HG03039 (cell line): ENCODE results near the gene DNAJB2.
A peak's percentile ranks its signal among the peaks of the same experiment; 100 is the strongest.
"Not testable (repeated sequence)": the region's sequence is repeated elsewhere in the genome, so short reads cannot be mapped to it uniquely, and the experiment has no call there.

Source experiments
- ATAC-seq: cut with Tn5 transposase; IDR thresholded peaks from one replicate; pipeline ENCODE4 v1.9.1; 2021; ENCODE audit warnings: mild to moderate bottlenecking, moderate library complexity; ENCODE audit not compliant: unreplicated experiment

Gene DNAJB2

DNA sequence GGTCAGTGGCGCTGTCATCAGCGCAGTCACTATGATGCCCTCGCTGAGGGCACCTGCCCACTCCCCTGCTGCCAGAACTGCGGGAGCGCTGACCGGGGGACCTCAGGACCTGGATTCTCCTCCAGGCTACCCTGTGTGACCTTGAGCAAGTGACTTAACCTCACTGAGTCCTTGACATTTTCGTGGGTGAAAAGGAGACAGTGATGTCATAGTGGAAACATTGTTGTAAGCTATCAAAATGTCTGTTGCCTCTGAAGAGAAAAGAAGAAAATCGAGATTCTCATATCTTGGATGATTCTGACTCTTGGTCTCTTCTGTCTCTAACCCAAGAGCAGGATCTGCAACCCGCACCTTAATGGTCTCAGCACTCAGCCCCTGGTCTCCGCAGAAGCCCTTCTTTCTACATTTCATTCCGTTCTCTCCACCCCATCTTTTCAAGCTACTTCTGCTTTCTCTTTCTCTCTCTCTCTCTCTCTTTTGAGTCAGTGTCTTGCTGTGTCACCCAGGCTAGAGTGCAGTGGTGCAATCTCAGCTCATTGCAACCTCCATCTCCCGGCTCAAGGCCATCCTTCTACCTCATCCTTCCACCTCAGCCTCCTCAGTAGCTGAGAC, 24.5 kb upstream of the DNAJB2 start:
- ATAC-seq, result peak; percentile 14

DNA sequence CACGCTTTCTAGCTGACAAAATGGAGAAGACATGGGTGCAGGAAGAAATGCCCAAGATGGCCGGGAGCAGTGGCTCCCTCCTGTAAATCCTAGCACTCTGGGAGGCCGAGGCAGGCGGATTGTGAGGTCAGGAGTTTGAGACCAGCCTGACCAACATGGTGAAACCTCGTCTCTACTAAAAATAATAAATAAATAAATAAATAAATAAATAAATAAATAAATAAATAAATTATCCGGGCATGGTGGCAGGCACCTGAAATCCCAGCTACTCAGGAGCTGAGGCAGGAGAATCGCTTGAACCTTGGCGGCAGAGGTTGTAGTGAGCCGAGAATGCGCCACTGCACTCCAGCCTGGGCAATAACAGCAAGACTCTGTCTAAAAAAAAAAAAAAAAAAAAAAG, 20.2 kb upstream of the DNAJB2 start:
- ATAC-seq, result not testable (repeated sequence)

DNA sequence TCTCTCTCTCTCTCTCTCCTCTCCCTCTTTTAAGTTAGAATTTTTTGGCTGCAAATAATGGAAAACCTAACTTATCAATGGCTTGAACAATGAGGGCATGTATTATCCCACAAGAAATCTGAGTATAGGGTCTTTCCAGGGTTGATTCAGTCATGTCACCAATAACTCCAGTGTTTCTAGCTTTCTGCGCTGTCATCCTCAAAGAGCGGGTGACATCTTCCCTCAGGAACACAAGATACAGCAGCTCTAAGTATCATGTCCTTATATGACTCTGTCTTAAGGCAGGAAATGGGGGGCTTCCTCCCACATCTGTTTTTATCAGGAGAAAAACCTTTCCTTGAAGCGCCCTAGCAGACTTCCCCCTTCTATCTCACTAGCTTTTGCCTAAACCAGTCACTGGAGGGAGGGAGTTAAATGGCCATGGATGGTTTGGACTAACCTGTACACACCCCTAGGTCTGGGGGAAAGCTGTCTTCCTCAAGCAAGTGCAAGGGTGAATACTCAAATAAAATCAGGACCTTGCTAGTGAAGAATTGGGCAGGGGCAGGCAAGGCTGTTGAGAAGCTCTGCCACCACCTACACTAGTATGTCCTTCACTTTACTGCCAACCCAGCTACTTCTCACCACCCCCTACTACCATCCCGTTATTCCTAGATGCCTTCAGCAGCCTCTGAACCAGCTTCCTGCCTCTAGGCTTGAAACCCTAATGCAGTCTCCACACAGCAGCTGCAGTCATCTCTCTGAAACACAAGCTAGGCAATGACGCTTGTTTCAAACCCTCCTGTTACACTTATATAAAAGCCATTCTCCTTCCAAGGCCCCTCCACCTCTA, 17.9 kb upstream of the DNAJB2 start:
- no peak for ATAC-seq

DNA sequence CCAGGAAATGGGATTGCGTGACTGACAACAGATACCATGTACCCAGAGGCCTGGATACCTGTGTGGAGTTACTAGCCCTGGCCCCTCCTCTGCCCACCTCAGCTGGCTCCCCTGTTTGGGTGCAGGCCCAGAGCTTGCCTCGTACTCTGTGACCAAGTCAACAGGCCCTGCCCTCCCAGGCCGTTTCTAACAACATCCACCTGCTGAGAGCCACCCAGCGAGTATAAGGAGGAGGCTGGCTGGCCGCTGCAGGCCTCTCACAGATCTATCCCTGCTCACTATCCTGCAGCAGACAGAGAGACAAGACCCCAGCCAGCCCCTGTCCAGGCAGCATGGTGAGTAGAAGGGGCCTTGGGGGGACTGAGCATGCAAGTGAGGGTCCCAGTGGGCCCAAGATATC, 12.9 kb upstream of the DNAJB2 start:
- ATAC-seq, result no peak

DNA sequence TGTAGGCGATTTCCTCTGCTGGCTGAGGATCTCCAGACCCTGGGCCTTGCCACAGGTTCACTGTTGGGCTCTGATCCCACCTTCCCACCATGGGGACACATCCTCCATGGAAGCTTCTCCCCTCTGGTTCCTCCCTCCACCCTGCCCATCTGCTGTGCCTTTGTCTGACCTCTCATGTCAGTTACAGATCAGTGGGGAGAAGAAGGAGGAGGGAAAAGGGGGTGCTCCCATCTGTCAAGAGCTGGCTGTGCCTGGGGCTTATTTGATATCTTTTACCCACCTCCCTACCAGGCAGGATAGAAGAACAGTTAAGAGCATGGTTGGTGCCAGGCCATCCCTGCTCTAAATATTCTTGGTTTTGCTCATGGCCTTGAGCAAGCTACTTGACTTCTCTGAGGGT, 12.3 kb upstream of the DNAJB2 start:
- ATAC-seq, result no peak

DNA sequence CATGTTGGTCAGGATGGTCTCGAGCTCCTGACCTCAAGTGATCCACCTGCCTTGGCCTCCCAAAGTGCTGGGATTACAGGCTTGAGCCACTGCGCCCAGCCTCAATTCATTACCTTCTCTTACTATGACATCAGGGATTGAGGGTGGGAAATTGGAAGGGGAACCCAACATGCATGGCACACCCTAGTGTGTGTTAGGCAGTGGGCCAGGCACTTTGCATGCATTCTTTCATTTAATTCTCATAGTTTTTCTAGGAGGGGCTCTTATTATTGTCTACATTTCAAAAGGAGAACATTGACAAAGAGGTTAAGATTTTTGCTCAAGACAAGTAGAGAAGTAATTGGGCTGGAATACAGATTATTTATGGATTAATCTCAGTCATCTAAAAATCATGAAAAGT, 10.9 kb upstream of the DNAJB2 start:
- ATAC-seq, result no peak

DNA sequence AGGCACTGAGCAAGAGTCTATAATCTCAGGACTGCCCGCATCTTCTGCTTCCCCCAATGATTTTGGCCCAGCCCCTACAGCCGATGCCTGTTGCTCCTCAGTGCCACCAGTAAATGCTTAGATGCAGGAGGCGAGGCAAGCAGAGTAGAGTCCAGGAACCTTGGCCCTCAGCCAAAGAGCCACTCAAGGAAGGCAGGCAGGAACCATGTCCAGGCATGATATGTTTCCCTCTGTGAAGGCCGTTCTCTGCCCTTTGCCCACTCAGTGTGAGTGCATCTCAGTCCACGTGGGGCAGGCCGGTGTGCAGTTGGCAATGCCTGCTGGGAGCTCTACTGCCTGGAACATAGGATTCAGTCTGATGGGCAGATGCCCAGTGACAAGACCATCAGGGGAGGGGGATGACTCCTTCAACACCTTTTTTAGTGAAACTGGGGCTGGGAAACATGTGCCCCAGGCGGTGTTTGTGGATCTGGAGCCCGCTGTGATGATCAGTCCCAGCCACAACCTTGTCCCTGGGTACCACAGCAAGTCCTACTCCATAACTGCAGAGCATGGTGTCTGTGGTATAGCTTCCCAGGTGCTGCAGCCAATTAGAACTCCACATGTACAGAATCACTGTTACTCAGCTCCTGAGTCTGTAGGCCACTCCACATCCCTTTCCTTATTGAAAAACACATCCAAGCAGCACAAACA, 9.7 kb upstream of the DNAJB2 start:
- ATAC-seq, result no peak

DNA sequence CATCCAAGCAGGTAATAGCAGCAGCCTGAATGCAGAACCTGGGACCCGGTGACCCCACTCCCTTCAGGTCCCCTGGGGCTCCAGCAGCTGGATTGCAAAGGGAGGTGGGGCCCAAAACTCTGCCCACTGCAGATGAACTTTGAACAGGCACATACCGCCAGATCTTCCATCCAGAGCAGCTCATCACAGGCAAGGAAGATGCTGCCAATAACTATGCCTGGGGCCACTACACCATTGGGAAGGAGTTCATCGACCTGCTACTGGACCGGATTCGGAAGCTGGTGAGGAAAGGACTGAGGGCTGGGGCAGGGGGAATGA, 9.2 kb upstream of the DNAJB2 start:
- no peak for ATAC-seq

DNA sequence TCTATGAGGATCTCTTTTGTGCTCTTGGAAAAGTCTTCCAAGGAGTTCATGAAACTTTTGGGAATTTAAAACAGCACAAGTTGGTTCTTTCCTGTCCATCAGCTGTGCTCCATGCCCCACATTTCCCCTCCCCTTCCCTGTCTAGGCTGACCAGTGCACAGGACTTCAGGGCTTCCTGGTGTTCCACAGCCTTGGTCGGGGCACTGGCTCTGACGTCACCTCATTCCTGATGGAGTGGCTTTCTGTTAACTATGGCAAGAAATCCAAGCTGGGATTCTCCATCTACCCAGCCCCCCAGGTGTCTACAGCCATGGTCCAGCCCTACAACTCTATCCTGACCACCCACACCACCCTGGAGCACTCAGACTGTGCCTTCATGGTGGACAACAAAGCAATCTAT, 8.1 kb upstream of the DNAJB2 start:
- no peak for ATAC-seq

DNA sequence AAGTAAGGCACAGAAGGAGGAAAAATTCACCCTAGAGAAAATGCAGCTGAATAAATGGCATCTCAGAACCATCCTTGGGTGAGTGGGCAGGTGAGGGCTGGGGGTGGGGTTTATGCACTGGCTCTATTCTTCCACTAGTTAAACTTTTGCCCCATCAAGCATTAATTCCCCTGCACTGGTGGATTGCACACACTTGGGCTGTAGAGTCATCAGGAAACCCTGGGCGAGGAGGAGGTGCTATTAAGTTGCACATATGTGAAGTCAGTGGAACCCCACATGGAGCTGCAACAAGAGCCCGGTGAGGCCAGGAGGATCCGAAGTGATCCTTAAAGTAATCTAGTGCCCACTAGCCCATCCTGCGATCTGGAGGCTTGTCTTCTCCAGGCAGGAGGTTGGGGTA, 6.8 kb upstream of the DNAJB2 start:
- no peak for ATAC-seq

DNA sequence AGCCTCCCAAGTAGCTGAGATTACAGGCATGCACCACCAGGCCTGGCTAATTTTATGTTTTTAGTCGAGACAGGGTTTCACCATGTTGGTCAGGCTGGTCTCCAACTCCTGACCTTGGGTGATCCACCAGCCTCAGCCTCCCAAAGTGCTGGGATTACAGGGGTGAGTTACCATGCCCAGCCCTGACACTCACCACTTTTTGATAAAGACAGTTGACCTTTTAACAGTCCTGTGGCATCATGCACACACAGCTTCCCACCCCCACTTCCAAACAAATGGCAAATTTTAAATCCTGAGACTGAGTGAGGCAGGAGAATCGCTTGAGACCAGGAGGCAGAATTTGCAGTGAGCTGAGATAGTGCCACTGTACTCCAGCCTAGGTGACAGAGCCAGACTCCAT, 6.2 kb upstream of the DNAJB2 start:
- no peak for ATAC-seq

DNA sequence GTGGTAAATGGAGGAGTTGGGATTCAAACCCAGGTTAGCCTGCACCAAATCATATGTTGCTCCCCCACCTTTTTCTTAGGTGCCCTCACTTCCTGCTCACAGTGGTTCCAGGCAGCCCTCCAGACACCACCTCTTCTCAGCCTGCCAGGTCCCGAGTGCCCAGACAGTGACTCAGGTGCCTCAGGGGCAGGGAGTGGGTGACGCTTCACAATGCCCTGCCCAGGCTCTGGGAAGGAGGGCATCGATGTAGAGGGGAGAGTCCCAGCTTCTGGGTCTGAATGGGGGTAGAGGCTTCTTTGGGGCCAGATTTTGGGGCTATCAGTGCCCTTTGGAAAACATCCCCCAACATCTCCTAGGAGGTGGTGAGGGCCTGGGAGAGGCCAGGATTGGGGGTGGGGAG, 5.2 kb upstream of the DNAJB2 start:
- ATAC-seq, result no peak

DNA sequence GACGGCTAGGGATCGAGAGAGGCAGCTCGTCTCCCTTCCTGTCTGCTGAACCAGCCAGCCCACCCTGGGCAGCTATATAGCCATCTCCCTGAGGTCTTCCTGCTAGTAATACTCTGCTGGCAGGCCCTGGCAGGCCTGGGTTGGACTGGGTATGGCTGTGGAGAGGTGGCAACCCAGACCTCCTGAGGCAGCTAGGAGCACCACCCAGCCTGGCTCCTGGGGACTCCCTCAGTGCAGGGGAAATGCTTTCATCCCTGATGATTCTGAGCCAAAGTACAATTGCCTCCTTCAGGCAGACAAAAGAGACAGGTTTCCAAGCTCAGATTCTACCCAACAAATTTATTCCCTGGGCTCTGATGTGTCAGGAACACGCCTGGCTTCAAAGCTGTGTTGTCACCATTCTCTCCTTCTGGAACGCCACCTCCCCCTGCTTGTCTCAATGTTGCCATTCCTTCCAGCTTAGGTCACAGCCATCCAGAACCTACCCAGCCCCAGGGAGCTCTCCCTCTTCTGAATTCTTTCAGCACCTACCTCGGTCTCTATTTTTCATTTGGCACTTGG, 4.7 kb upstream of the DNAJB2 start:
- ATAC-seq, result no peak

DNA sequence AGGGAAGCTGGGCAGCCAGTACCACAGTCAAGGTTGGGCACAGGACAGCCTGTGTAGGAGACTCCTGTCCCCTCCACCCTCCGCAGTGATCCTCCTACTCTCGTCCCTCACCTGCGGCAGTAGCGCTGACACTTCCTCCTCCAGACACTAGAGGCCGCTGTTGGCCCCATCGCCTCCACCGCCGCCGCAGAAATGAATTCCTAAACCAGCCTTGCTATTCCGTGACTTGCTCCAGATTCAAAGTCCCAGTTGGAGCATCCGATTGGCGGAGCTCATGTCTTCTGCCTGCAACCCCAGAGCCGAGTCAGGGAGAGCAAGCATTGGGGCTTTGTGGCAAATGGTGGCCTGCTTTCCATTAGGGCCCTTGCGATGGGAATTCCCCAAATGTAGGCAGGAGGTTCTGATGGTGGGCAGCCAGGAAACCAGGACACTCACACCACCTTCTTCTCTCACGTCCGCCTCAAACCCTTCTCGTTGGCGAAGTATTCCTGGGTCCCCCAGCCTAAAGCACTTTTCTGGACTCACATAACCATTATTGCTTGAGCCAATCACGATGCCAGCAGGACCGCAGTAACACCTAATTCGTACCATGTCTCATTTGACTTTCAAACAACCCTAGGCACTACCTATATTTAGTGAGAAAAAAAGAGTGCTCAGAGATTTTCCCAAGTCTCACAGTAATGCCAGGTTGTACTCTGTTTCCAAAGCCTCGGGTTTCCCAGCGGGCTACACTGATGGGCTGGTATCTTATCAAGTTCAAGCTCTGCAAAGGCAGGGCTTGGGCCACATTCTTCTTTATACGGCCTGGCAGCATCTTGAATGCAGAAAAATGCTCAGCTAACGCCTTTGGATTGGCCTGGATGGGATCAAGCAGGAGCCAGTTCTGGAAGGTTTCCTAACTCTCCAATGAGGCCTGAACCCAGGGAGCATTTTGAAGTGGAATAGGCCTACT, 1.2 kb upstream of the DNAJB2 start:
- ATAC-seq, result no peak

DNA sequence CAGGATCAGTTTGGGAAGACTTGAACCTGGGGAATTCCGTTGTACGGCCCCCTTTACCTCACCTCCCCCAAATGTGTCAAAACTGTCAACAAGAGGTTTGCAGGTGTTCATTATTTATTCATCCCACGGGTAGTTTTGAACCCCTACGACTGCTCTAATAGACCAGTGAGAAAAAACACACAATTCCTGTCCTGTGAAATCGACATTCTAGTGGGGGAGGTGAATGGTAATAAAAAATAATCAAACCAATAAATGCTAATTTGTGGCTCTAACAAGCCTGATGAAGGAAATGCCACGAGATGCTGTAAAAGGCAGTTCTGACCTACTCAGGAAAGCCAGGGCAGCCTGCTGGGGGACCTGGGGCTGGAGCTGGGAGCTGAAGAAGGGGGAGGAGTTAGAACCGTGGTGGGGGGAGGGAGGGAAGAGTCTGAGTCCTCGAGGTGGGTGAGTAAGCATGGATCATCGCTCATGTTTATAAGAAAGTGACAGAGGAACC, 463 bp upstream of the DNAJB2 start:
- ATAC-seq, result no peak

DNA sequence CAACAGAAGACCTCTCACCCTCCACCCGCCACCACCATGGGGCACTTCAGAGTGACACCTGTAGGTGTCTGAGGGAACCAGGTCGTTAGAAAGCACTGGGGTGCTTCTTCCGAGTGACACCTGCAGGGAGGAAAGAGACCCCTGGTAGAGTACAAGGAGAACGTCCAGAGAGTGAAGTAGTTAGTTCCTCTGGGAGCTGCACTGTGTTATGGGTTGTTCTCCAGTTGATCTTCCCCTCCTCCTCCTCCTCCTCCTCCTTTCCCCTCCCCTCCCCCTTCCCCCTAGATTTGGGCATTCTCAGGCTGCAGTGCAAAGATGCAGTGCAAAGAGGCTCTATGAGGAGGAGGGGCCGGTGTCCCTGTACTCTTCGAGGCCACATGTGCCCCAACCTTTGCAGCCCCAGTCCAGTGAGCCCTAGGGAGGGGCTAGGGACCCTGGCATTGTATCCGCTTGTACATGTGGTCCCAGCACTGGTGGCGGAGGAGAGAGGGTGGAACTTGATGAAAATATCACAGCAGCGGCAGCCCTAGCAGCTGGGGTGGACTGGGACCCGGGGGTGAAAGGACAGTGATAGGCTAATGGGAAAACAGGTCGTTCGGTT, 850 bp downstream of the DNAJB2 start:
- no peak for ATAC-seq

DNA sequence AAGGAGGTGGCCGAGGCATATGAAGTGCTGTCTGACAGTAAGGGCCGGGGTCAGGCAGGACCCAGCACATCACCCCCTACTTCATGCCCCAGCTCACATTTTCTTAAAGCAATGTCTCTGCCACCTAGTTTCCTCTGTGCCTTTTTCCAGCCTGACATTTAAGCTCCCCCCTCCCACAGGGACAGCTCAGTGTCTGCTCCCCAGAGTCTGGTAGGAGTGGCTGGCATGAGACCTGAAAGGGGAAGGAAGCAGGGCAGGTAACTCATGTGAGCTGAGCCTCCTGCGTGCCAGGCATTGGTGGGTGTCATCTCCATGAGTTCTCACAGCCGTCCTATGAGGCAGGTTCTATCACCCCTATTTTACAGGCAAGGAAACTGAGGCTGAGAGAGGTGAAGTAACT, 1.5 kb downstream of the DNAJB2 start:
- no peak for ATAC-seq

DNA sequence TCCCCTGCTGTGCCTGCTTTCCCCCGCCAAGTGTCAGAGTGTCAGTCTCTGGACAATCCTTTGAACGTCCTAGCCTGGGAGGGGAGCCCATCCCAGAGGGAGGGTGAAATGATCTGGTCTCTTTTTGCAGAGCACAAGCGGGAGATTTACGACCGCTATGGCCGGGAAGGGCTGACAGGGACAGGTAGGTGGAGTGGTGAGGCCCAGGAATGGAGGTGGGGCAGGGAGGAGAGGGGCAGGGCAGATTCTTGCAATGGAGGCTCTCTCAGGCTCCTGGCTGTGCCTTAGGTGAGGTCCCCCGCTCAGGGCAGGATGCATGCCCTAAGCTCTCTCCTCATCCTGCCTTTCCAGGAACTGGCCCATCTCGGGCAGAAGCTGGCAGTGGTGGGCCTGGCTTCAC, 2.4 kb downstream of the DNAJB2 start:
- no peak for ATAC-seq

DNA sequence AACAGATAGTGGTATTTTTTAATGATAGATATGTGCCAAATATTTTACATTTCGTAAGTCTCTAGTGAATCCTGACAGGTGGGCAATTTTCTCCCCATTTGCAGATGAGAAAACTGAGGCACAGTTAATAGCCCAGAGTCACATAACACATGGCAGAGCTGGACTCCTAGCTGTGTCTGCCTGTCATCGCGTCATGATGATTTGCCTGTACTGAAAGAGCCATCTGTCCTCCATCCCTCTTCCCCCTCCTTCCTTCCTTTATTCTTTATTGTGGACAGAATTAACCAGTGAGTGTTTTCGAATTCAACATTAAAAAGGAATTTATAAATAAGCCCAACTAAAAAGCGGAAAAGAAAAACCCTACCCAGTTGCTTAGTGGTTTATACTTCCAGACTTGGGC, 3.2 kb downstream of the DNAJB2 start:
- no peak for ATAC-seq

DNA sequence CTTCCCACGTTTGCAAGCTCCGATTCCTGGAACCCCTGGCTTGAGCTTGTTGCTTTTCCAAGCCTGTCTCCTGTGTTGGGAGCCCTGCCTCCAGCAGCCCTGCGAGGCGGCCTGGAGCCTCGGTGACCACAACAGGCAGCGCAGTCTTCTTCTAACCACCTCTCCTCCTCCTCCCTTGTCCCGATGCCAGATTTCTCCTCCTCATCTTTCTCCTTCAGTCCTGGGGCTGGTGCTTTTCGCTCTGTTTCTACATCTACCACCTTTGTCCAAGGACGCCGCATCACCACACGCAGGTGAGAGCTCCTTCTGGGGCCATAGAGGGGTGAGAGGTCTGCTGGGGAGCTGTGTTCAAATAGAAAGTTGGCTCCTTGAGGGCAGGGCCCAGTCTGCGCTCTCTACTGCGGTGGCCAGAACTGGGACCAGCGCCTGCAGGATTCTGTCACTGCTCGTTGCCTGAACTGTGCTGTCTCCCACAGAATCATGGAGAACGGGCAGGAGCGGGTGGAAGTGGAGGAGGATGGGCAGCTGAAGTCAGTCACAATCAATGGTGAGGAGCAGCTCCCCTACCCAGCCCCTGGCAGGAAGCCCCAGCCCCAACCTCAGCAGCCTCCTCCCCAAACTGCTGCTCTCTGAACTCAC, 3.9 kb downstream of the DNAJB2 start:
- ATAC-seq, result no peak
